ENCODE measurements around the gene ASNSD1.
"Not testable (repeated sequence)": the region's sequence is repeated elsewhere in the genome, so short reads cannot be mapped to it uniquely, and the experiment has no call there.

Gene ASNSD1

GRCh38 chr2:189646521-189646920, 14.7 kb upstream of the ASNSD1 start:
- TF ChIP-seq CTCF (IDR thresholded peaks at IDR 0.05): no peak
- TF ChIP-seq ZFX (IDR thresholded peaks at IDR 0.05; ENCODE audit: borderline replicate concordance): no peak

GRCh38 chr2:189648846-189649509, 12.3 kb upstream of the ASNSD1 start:
- TF ChIP-seq ZFX (IDR thresholded peaks at IDR 0.05; ENCODE audit: borderline replicate concordance): no peak
- no peak for TF ChIP-seq CTCF (IDR thresholded peaks at IDR 0.05)

More at GRCh38 chr2:189646521-189646920, 14.7 kb upstream of the ASNSD1 start:
- H3K27ac ChIP-seq: no peak overlapping the region

GRCh38 chr2:189651284-189651683, 10.0 kb upstream of the ASNSD1 start:
- no peak overlapping the region for H3K27ac ChIP-seq
- TF ChIP-seq ZFX (IDR thresholded peaks at IDR 0.05; ENCODE audit: borderline replicate concordance) (no peak), CTCF (IDR thresholded peaks at IDR 0.05) (no peak)

More at GRCh38 chr2:189648846-189649509, 12.3 kb upstream of the ASNSD1 start:
- no peak overlapping the region for H3K27ac ChIP-seq

- not testable (repeated sequence) for H3K27ac ChIP-seq
These were observed 7.8 kb upstream of the ASNSD1 start for GRCh38 chr2:189653464-189653863.

GRCh38 chr2:189654641-189655040, 6.6 kb upstream of the ASNSD1 start:
- no peak for TF ChIP-seq ZFX (IDR thresholded peaks at IDR 0.05; ENCODE audit: borderline replicate concordance)
- TF ChIP-seq CTCF (IDR thresholded peaks at IDR 0.05): no peak
- no peak overlapping the region for H3K27ac ChIP-seq

GRCh38 chr2:189657867-189658266, 3.4 kb upstream of the ASNSD1 start:
- no peak overlapping the region for H3K27ac ChIP-seq
- no peak for TF ChIP-seq CTCF (IDR thresholded peaks at IDR 0.05)
- TF ChIP-seq ZFX (IDR thresholded peaks at IDR 0.05; ENCODE audit: borderline replicate concordance): no peak

- TF ChIP-seq ZFX (IDR thresholded peaks at IDR 0.05; ENCODE audit: borderline replicate concordance) (no peak), CTCF (IDR thresholded peaks at IDR 0.05) (no peak)
- H3K27ac ChIP-seq: no peak overlapping the region
These were observed 2.7 kb upstream of the ASNSD1 start for GRCh38 chr2:189658306-189659212.

Data from 22Rv1 (cell line).